ENCODE results near the gene CTBP2.
"Not testable (repeated sequence)": the region's sequence is repeated elsewhere in the genome, so short reads cannot be mapped to it uniquely, and the experiment has no call there.

CTBP2 gene

GRCh38 chr10:125179107-125179506, 18.7 kb upstream of the CTBP2 start:
- not testable (repeated sequence) for DNase-seq

GRCh38 chr10:125177641-125178640, 17.6 kb upstream of the CTBP2 start:
- DNase-seq = no peak

DNA sequence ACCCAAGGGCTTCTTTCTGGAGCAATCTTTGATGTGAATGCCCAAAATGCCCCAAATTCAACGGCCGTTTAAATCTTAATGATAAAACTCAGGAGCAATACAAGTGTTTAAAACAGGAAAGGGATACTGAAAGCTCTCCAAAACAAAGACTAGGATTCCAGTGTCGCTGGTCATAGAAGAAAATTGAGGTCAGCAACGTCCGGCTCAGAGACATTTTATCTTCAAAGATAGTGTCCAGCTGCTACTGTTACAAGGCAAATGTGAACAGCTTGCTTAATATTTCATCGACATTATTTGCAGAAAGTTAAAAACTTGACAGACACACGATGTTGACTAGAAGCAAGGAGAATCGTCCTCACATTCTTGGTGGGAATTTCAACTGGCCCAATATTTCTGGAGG, 15.4 kb upstream of the CTBP2 start:
- DNase-seq = no peak

GRCh38 chr10:125174360-125174759, 14.0 kb upstream of the CTBP2 start:
- no peak for DNase-seq

DNA sequence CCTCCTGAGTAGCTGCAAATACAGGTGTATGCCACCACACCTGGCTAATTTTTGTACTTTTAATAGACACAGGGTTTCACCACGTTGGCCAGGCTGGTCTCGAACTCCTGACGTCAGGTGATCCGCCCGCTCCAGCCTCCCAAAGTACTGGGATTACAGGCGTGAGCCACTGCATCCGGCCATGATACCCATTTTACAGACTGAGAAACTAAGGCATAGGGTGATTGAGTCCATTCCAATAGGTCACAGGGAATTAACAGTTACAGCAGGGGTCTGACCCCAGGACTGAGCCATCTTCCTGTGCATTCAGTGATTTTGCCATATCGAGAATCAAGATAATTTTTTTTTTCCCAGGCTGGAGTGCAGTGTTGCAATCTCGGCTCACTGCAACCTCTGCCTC, 12.3 kb upstream of the CTBP2 start:
- no peak for DNase-seq

DNA sequence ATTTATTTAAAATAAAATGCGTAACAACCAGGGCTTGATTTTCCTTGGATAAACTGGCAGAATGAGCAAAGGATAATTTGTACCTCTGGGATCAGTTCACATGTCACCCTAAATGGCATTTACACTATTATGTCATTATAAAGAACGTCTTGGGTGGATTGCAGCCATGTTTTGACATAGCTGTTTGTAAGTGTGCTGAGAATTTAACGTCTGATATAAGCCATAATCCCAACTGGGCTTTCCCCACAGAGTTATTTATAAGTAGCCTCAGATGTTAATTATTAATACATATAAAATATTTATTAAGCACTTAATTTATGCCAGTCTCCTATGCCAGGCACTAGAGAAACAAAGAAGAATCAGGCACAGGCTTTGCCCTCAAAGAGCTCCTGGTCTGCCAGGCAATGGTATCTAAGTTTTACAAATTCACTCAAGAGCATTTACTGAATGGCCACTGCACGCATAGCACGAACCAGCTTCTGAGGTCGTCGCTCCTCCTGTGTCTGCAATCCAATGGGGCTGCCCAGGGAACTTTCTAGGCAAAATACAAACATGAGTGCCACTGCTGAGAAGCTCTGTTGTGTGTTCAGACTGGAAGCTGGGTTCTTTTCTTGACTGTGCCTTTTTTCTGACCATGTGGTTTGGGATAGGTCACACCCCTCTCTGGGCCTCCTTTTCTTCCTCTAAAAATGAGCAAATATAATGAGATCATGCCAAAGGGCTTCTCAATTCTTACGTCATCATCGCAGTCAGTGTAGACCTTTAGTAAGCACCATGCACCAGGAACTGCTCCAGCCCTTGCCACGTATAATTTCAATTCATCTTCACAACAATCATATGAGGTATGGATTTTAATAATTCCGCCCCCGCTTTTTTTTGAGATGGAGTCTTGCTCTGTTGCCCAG, 11.3 kb upstream of the CTBP2 start:
- DNase-seq = no peak

- DNase-seq = no peak
Measured at GRCh38 chr10:125169915-125170314, 9.6 kb upstream of the CTBP2 start.

DNA sequence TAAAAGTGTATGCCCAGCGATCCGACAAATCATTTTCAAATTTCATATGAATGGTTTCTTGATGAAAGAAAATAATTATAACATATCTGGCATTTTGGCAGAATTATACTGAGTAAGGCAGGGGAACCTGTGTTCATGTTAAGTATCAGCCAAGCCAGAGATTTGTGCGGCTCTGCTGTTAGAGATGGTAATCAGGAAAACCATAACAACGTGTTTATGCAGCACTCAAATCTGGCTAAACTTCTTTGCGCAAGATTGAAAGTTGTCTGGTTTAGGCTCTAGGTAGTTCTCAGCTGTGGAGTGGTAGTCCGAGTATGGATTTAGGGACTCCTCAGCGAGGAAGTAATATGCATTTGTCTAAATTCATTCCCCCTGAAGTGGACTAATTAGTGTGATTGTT, 8.9 kb upstream of the CTBP2 start:
- no peak for DNase-seq

DNA sequence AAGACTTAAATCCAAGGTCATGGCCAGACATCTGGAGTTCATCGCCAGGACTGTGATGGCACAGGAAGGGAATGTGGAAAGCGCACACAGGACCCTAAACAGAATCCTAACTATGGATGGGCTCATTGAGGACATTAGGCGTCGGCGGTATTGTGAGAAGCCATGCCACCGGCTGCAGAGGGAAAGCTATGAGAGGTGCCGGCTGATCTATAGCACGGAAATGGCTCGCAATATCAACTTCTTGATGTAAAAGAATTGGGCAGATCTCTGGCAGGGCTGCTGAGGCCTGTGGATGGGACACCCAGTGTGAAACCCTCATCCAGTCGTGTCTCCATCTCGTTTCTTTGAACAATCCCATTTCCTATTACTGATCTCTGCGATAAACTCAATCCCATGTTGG, 6.3 kb upstream of the CTBP2 start:
- no peak for DNase-seq

DNA sequence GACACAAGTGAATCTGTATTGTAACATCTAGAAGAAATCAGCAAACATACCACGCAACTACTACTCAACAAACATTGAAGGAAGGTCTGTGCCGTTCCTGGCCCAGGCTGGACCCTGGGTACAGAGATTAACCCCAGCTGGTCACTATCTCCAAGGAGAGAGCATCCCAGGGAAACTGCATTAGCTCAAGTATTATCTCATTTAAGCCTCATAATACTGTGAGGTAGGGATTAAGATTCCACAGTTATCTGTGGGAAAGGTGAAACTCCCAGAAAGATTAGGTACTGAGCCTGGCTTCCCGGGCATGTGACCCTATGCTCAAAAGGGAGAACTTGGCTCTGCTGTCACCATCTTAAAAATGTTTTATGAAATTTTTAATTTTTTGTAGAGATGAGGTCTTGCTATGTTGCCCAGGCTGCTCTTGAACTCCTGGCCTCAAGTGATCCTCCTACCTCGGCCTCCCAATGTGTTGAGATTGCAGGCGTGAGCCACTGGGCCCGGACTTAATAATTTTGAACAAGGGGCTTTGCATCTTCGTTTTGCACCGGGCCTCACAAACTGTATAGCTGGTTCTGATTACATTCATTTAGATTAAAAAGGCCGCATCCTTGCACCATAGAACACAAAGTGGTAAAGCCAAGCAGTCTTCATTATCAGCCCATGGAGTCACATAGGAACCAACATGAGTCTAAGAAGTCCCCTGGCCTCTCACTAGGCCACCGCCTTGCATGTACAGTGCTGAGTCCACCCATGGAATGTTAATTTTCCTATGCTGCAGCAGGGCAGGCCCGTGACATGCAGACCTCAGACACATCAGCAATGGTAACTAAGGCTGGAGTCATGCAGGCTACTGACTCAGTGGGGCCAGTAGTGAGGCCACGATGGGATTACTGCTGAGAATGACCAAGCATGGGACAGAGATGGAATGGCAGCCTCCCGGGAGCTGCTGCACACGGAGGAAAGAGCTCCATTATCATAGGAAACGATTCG, 5.5 kb upstream of the CTBP2 start:
- DNase-seq = no peak

DNA sequence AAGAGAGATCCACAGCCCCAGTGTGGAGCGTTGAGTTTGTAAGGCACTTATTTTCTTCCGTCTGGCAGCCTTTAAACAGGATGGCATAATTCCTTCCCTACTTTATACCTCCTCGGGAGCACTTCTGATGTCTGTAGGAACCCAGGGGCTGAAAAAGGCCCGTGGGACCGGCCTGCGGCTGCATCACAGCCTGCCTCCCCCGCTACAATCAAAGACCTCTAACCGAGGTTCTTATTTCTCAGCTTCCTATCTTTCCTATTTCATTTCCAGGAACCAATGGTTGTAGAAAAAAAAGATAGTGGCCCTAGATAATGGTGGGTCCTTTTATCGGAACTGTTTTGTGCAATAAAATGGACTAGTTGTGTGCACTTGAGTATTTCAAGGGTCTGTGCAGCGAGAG, 4.1 kb upstream of the CTBP2 start:
- DNase-seq = no peak

- no peak for DNase-seq
Measured at GRCh38 chr10:125163803-125164202, 3.4 kb upstream of the CTBP2 start.

DNA sequence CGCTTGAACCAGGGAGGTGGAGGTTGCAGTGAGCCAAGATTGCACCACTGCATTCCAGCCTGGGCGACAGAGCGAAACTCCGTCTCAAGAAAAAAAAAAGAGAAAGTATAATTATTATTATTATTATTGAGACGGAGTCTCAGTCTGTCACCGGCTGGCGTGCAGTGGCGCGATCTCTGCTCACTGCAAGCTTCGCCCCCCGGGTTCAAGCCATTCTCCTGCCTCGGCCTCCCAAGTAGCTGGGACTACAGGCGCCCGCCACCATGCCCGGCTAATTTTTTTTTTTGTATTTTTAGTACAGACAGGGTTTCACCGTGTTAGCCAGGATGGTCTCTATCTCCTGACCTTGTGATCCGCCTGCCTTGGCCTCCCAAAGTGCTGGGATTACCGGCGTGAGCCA, 2.9 kb upstream of the CTBP2 start:
- not testable (repeated sequence) for DNase-seq

DNA sequence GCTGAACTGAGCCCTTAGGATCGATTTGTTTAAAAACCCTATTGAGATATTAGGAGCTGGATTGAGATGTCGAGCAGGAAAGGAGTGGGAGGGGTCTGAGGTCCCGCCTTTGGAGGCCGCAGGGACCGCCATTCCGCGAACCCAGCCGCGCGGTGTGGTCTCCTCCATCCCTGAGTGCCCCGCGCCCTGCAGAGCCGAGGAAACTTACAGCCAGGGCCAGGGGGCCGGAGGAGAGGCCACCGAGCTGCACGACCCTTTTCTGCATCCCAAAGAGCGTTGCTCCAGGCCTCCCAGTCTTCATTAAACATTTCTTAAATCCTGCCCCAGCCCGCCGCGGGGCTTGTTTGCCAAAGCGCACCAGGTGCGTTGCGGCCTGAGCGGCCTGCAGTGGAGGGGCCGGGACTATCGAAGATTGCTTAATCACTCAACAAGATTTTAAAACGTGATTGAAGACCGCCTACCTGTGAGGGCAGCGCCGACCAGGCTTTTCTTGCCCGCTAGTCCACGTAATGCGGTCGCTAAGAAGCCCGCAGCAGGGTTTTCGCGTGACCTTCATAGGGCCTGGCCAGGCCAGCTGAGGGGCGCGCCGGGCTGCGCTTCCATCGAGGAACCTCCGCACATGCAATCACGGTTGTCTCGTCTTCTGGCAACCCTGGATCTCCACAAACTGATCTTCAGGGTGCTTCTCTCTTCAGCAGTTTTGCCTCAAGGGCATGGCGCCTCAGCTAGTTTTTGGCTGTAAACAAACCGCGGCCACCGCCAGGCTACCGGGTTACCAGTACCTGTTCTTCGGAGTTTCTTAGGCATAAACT, 2.0 kb upstream of the CTBP2 start:
- no peak for DNase-seq

DNA sequence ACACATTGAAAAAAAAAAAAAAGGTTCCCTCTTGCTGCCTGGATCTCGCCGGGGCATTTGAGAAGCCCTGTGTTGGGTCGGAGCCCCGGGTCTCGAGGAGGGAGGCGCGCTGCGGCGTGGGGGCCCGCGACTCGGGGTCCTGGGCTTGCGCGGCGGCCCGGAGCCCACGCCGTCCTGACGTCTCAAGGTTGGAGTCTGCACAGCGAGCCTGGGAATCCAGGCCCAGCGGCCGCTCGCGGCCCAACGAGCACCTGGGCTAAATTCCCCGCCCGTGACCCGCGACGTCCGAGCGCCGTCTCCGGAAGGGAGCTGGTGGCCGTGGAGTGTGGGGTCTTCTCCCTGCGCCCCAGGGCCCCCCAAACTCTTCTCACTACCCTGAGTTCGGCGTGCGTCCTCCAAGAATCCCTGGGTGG, 1.4 kb upstream of the CTBP2 start:
- DNase-seq = no peak

DNA sequence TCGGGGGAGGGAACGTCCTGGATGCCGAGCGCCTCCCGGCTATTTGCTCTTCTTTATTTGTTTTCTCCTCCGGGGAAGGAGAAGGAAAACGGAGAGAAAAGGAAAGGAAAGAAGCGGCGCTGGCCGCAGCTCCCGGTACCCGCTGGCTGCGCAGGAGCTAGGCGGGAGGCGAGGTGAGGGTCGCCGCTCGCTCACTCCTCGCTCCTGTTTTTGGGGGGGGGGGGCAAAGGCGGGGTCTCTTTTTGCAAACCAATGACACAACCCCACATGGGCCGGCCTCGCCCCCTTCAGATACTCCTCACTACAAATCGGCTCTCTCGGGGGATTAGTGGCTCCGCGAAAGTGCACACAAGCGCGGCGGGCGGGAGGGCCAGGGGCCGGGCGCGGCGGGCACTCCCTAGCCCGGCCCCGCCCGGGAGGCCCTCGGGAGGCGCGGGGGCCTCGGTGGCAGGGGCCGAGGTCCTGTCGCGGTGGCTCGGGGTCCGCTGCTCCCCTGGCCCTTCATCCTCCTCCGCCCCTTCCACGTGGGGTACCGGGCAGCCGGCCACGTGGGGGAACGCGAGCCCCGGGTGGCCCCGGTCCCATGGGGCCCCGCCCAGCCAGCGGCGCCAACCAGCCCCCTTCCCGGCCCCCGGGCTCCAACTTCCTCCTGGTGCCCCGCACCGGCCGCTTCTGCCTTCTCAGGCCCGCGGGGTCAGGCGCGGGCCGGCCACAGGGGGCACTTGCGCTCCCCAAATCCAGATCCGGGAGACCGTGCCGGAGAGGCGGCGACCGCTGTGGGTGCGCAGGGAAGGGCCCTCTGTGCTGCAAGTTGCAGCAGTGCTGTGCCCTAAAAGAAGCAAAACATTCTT, 718 bp upstream of the CTBP2 start:
- peak; percentile 60 for DNase-seq

- DNase-seq = no peak
Measured at GRCh38 chr10:125159486-125159931, 854 bp downstream of the CTBP2 start.

- DNase-seq = no peak
Measured at GRCh38 chr10:125158601-125159485, 1.5 kb downstream of the CTBP2 start.

- DNase-seq = no peak
Measured at GRCh38 chr10:125158275-125158600, 2.1 kb downstream of the CTBP2 start.

DNA sequence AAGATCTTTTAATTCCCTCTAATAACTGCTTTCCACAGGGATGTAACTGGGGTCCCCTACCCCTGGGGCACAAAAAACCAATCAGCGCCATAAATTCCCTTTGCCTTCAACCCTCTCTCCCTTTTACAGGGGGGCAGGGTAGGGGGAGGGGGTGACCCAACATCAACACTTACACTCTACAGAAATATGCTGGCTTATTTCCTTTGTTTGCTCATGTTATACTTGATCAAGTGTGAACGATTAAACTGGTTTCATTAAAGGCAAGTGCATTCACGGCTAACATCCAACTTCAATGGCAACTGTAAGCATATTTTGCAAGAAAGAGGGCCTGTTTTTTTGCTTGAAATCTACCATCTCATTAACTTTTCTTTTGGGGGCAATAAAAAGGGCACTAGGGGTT, 2.9 kb downstream of the CTBP2 start:
- peak; percentile 24 for DNase-seq

All from NCI-H748 treated with DMSO at 0.1 percent for 48 hours (cell line).